Large intestine (tissue), 3 donors: Measurements from ENCODE around the gene ITGA5. TPM values are rescaled to one million over a fixed set of nuclear protein-coding genes. Genes with fewer than 3 reads are reported as not detected.
A peak's percentile ranks its signal among the peaks of the same experiment; 100 is the strongest.

Source experiments
- DNase-seq, 2 donors: peaks; one replicate each; pipeline versions ENCODE4 v3.0.0 to v3.0.0-alpha.2; 2013
- H3K27ac ChIP-seq: one replicate; pipeline ENCODE4 v1.5.1; 2013; ENCODE audit warnings: low read length
- H3K27me3 ChIP-seq: 2 replicates; pipeline ENCODE4 v1.6.1; 2013; ENCODE audit warnings: low read length; ENCODE audit not compliant: control insufficient read depth, insufficient read depth
- H3K36me3 ChIP-seq: 2 replicates; pipeline ENCODE4 v1.6.1; 2013; ENCODE audit warnings: low read length; ENCODE audit not compliant: control insufficient read depth, insufficient read depth
- H3K4me1 ChIP-seq: one replicate; pipeline ENCODE4 v1.6.1; 2013; ENCODE audit warnings: low read length; ENCODE audit not compliant: control insufficient read depth, insufficient read depth
- H3K4me3 ChIP-seq: one replicate; pipeline ENCODE4 v1.5.1; 2013; ENCODE audit warnings: low read length
- H3K9me3 ChIP-seq: one replicate; pipeline ENCODE4 v1.6.1; 2013; ENCODE audit warnings: mild to moderate bottlenecking, low read depth, low read length, moderate library complexity; ENCODE audit not compliant: control insufficient read depth
- WGBS: methylation state at CpG from one replicate; pipeline ENCODE4 v1.1.5; 2013; ENCODE audit warnings: low lambda C conversion rate; ENCODE audit not compliant: insufficient coverage; 5-methylcytosine and 5-hydroxymethylcytosine counted together
- polyA plus RNA-seq: library from polyadenylated mRNA; unstranded; fragments of 120-200 nt; gene quantifications from one replicate; pipeline ENCODE4 v1.2.1, GENCODE V29; 2013

The ITGA5 gene
- polyA plus RNA-seq, 1 donor = 23.9 TPM

DNA sequence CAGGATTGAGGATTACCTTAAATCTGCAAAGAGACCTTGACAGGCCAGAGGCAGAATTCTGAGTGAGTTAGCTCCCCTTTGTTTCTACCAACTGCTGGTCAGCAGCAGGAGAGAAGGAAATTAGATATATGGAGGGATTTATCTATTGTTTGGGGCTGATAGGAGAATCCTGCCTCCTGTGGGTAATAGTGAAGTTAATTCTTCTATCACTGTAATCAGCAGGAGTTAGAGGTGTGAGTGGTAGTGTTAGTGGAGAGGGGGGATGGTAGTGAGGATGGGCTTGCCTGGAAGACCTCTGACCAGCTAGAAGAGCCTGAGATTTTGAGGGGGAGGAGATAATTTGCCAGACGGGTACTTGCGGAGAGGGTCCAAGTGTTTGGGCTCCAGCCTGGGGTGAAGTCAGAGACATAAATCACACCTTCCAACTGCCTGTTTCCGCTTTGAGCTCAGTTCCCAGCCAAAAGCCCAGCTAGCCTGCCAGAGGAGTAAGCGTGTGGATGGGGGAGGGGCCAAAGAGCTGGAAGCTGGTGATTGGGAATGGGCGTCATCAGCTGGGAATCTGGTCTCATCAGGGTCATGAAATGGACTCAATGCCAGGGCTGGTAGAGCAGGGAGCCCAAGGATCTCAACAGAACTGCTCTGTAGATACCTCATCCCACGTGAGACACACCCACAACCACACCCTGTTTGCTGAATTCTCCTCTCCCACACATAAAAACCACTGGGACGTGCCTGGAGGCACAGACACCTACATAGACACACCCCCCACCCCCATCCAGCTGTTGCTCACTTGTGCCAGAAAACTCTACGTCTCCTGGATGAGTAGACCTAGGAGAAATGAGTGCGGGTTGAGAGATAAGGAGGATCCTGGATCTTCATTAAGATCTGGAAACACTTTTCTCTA is 13.1 kb upstream of the ITGA5 start:
- Histone ChIP-seq H3K27me3 (peaks cover 19% of the 10 kb centered on the region), H3K27ac (peak overlapping the region; percentile 29), H3K4me3 (no peak overlapping the region), H3K36me3 (no peaks in the 10 kb centered on the region), H3K9me3 (no peaks in the 10 kb centered on the region), H3K4me1 (peaks cover 7% of the 10 kb centered on the region)
- WGBS = no CpG with 5 or more reads among the region's 9 CpGs
- peak; percentile 45 to 47 for DNase-seq

GRCh38 chr12:54430471-54431069 is 11.5 kb upstream of the ITGA5 start:
- no peak overlapping the region for H3K4me3 ChIP-seq
- WGBS = no CpG with 5 or more reads among the region's 5 CpGs
- no peak overlapping the region for H3K27ac ChIP-seq
- no peak for DNase-seq
- peaks cover 7% of the 10 kb centered on the region for H3K4me1 ChIP-seq
- peaks cover 30% of the 10 kb centered on the region for H3K27me3 ChIP-seq
- no peaks in the 10 kb centered on the region for H3K36me3 ChIP-seq
- no peaks in the 10 kb centered on the region for H3K9me3 ChIP-seq

DNA sequence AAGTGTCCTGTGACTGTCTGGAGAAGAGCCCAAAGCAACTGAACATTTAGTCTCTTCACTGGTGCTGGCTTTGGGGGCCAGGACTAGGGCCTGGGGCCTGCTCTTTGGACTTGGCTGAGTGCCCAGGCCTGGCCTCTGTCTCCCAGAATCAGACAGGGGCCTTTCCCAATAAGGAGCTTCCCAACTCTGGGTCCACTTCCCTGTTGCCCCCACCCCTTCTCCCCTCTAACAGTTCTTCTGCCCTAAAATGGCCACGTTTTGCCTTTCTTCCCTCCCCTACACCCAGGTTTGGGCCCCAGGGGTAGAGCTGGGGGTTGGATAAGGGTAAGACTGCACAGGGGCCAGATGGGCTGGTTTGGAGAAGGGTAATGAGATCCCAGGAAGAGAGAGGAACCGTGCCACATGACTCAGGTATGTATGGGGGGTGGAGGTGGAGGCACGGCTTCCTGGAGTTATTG is 10.0 kb upstream of the ITGA5 start:
- Histone ChIP-seq H3K27ac (no peak overlapping the region), H3K36me3 (no peaks in the 10 kb centered on the region), H3K27me3 (peaks cover 43% of the 10 kb centered on the region), H3K4me1 (peaks cover 7% of the 10 kb centered on the region), H3K9me3 (no peaks in the 10 kb centered on the region), H3K4me3 (no peak overlapping the region)
- no peak for DNase-seq
- no CpG with 5 or more reads among the region's 3 CpGs for WGBS

DNA sequence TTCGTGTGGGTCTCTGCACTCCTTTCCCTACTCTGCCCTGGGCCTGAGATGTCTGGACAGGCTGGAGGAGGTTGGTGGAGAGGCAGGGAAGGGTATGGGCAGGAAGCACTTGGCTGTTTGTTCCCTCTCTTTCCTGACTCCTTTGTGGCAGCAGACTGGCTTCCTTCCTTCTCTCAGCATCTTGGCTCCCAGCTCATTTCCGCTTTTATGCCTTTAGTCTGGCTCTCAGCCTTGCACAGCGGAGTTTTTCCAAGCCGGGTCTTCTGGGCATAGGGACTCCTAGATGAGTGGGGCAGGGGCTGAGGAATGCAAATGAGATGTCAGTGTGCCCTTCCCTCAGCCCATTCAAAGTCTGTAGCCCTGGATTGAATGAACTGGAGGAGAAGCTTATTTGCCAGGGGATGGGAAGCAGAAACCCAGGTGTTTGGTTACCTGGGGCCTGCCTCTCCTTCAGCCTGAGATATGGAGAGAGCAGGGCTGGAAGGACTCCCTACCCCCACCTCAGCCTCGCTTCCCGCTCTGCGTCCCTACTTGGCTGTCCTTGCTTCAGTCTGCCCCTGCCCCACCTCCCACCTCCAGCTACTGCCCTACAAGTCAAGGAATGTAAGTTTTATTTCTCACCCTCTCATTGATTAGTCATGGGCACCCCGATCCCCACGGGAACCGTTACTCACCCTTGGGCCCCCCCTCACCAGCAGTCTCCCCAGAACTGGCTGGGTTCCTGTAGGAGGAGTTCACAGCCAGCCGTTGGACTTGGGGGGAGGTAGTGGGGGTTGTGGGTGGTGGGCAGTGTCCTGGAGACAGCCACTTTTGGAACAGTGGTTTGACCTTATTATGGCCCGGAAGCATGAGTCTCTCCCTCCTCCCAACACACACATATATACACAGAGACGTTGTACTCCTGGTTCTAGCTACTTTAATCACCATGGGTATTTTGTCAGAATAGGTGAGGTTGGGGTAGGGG is 9.3 kb upstream of the ITGA5 start:
- no peaks in the 10 kb centered on the region for H3K36me3 ChIP-seq
- H3K27me3 ChIP-seq = peaks cover 45% of the 10 kb centered on the region
- no peak for DNase-seq
- no peak overlapping the region for H3K27ac ChIP-seq
- no peak overlapping the region for H3K4me3 ChIP-seq
- H3K9me3 ChIP-seq = no peaks in the 10 kb centered on the region
- H3K4me1 ChIP-seq = peaks cover 7% of the 10 kb centered on the region
- no CpG with 5 or more reads among the region's 13 CpGs for WGBS

- Histone ChIP-seq H3K4me1 (peaks cover 4% of the 10 kb centered on the region), H3K27ac (no peak overlapping the region), H3K36me3 (no peaks in the 10 kb centered on the region), H3K9me3 (no peaks in the 10 kb centered on the region), H3K4me3 (no peak overlapping the region), H3K27me3 (peaks cover 48% of the 10 kb centered on the region)
- DNase-seq = no peak
- WGBS = no CpG with 5 or more reads among the region's 4 CpGs
Observed at GRCh38 chr12:54427106-54427505, 8.0 kb upstream of the ITGA5 start.

DNA sequence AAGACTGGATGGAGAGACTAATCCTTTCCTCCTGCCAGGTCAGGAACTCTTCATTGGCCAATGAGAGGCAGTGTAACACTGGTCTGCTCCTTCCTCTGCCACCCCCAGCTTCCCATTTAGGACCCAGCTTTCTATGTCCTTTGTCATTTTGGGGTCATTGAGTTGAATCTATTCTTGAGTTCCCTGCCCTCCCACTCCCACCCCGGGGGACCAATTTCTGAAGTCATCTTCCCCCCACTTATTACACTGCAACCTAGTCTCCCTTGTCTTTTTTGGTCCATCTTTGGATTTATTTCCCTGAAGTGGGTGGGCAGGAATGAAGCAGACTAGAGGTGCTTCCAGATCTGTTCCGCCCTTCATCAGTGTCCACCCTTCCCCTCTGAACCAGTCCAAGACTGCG is 7.6 kb upstream of the ITGA5 start:
- no peaks in the 10 kb centered on the region for H3K9me3 ChIP-seq
- H3K4me1 ChIP-seq = peaks cover 4% of the 10 kb centered on the region
- DNase-seq = no peak
- no peak overlapping the region for H3K4me3 ChIP-seq
- peaks cover 52% of the 10 kb centered on the region for H3K27me3 ChIP-seq
- no CpG with 5 or more reads among the region's 3 CpGs for WGBS
- H3K27ac ChIP-seq = no peak overlapping the region
- H3K36me3 ChIP-seq = no peaks in the 10 kb centered on the region

DNA sequence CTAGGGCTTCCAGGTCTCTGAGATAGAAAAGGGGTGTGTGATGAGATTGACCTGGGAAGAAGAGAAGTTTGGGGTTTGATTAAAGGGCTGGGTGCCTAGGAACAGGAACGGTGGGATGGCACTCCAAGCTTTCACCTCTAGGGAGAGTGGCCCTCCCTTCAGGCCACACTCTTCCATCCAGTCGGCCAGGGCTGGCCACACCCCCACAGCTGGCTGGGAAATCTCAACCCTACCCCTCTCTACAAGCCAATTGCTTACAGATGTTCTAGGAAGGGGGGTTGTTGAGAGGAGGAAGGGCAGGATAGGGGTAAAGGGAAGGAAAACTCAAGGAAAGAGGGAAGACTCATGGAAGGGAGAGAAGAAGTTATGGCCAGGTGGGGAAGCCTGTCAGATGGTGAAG is 6.6 kb upstream of the ITGA5 start:
- WGBS = no CpG with 5 or more reads among the region's 2 CpGs
- Histone ChIP-seq H3K36me3 (no peaks in the 10 kb centered on the region), H3K27ac (no peak overlapping the region), H3K27me3 (peaks cover 60% of the 10 kb centered on the region), H3K4me3 (no peak overlapping the region), H3K4me1 (peaks cover 4% of the 10 kb centered on the region), H3K9me3 (no peaks in the 10 kb centered on the region)
- DNase-seq = no peak

GRCh38 chr12:54424224-54424623 is 5.2 kb upstream of the ITGA5 start:
- Histone ChIP-seq H3K9me3 (no peaks in the 10 kb centered on the region), H3K27me3 (peaks cover 72% of the 10 kb centered on the region), H3K27ac (no peak overlapping the region), H3K4me3 (no peak overlapping the region), H3K4me1 (peaks cover 4% of the 10 kb centered on the region), H3K36me3 (no peaks in the 10 kb centered on the region)
- WGBS = no CpG with 5 or more reads among the region's 3 CpGs
- no peak for DNase-seq

GRCh38 chr12:54423816-54424150 is 4.7 kb upstream of the ITGA5 start:
- H3K4me3 ChIP-seq = no peak overlapping the region
- no peaks in the 10 kb centered on the region for H3K4me1 ChIP-seq
- no peak for DNase-seq
- H3K27ac ChIP-seq = no peak overlapping the region
- H3K9me3 ChIP-seq = no peaks in the 10 kb centered on the region
- peaks cover 77% of the 10 kb centered on the region for H3K27me3 ChIP-seq
- no peaks in the 10 kb centered on the region for H3K36me3 ChIP-seq
- no CpG with 5 or more reads among the region's 5 CpGs for WGBS

DNA sequence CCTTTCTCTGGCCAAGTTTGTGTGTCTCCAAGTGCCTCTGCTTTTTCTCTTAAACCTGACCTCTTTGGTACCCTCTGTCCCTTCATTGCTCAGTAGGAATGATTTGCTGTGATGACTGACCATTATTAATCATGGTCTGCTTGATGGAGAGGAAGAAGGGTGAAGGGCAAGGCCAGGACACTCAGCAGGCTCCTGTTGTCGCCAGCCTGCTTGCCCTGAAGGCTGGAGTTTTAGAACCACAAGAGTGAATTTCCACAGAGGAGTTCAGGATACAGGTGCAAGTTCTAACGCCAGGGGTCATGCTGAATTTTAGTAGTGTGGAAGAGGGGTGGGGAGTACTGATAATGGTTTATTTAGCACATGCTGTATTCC is 2.8 kb upstream of the ITGA5 start:
- no peaks in the 10 kb centered on the region for H3K36me3 ChIP-seq
- no CpG with 5 or more reads among the region's 2 CpGs for WGBS
- H3K27me3 ChIP-seq = peaks cover 84% of the 10 kb centered on the region
- H3K4me1 ChIP-seq = no peaks in the 10 kb centered on the region
- no peaks in the 10 kb centered on the region for H3K9me3 ChIP-seq
- H3K4me3 ChIP-seq = no peak overlapping the region
- no peak overlapping the region for H3K27ac ChIP-seq
- no peak for DNase-seq
